Suprapubic skin (tissue), 4 donors: ENCODE measurements around the gene LYZL2.
"Not testable (repeated sequence)": the region's sequence is repeated elsewhere in the genome, so short reads cannot be mapped to it uniquely, and the experiment has no call there.

ENCODE experiments used
- EP300 ChIP-seq: sonication (generic); formaldehyde crosslinking; IDR thresholded peaks from one replicate; pipeline ENCODE4 v1.6.1; 2017; ENCODE audit warnings: antibody characterized with exemption
- POLR2A ChIP-seq, 2 donors: fragments of 450-650 bp; IDR thresholded peaks; one replicate each; pipeline ENCODE4 v1.6.1; 2017; ENCODE audit warnings: antibody characterized with exemption in 2 of 2, mild to moderate bottlenecking in 2 of 2, moderate library complexity in 2 of 2
- POLR2AphosphoS5 ChIP-seq, 3 donors: sonication (generic); formaldehyde crosslinking; IDR thresholded peaks; one replicate each; pipeline ENCODE4 v1.6.1; 2017; ENCODE audit warnings: antibody characterized with exemption in 3 of 3
- TF ChIP-seq, protein P1 (sequence below), 2 donors: fragments of 200-600 bp in 1 of 2; fragments of 450-650 bp in 1 of 2; sonication (generic) in 1 of 2; IDR thresholded peaks; one replicate each; pipeline ENCODE4 v1.5.1; 2016 to 2019; ENCODE audit warnings: antibody characterized with exemption in 2 of 2, mild to moderate bottlenecking in 1 of 2, moderate library complexity in 1 of 2

- TF ChIP-seq, protein P1, sequence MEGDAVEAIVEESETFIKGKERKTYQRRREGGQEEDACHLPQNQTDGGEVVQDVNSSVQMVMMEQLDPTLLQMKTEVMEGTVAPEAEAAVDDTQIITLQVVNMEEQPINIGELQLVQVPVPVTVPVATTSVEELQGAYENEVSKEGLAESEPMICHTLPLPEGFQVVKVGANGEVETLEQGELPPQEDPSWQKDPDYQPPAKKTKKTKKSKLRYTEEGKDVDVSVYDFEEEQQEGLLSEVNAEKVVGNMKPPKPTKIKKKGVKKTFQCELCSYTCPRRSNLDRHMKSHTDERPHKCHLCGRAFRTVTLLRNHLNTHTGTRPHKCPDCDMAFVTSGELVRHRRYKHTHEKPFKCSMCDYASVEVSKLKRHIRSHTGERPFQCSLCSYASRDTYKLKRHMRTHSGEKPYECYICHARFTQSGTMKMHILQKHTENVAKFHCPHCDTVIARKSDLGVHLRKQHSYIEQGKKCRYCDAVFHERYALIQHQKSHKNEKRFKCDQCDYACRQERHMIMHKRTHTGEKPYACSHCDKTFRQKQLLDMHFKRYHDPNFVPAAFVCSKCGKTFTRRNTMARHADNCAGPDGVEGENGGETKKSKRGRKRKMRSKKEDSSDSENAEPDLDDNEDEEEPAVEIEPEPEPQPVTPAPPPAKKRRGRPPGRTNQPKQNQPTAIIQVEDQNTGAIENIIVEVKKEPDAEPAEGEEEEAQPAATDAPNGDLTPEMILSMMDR (IDR thresholded peaks at IDR 0.05): not testable (repeated sequence)
- not testable (repeated sequence) for TF ChIP-seq EP300; POLR2AphosphoS5 (IDR thresholded peaks at IDR 0.05); POLR2A (IDR thresholded peaks at IDR 0.05)
Observed at GRCh38 chr10:30592770-30593169, 36.8 kb downstream of the LYZL2 start.
